GM23338 (cell line): Measurements from ENCODE around the gene MPPED1.

Experiments used
- CREB1 ChIP-seq: fragments of 250-450 bp; sonication (Bioruptor Pico); IDR thresholded peaks from 2 replicates; pipeline ENCODE4 v1.5.0; 2020; ENCODE audit warnings: low read depth, mild to moderate bottlenecking, moderate library complexity
- CTCF ChIP-seq, 2 experiments: fragments of 200-600 bp in 1 of 2; sonication (generic) in 1 of 2; conservative IDR thresholded peaks; 2 replicates each; pipeline versions ENCODE4 v1.5.1 to v1.6.1; 2016 to 2017; ENCODE audit warnings: antibody characterized with exemption in 2 of 2, low read depth in 2 of 2, mild to moderate bottlenecking in 2 of 2, moderate library complexity in 1 of 2
- ETS1 ChIP-seq: IDR thresholded peaks from 2 replicates; pipeline ENCODE4 v1.6.1; 2016; ENCODE audit warnings: antibody characterized with exemption
- EZH2 ChIP-seq: fragments of 200-600 bp; sonication (generic); IDR thresholded peaks from one replicate; pipeline ENCODE4 v1.8.0; 2017; ENCODE audit warnings: antibody characterized with exemption, mild to moderate bottlenecking, low read depth; ENCODE audit not compliant: unreplicated experiment
- EZH2phosphoT487 ChIP-seq: fragments of 200-600 bp; sonication (generic); IDR thresholded peaks from one replicate; pipeline ENCODE4 v1.8.1; 2018; ENCODE audit warnings: antibody characterized with exemption; ENCODE audit not compliant: unreplicated experiment
- NANOG ChIP-seq: IDR thresholded peaks from 2 replicates; pipeline ENCODE4 v1.6.1; 2016; ENCODE audit warnings: antibody characterized with exemption, borderline replicate concordance
- POLR2AphosphoS5 ChIP-seq: IDR thresholded peaks from 2 replicates; pipeline ENCODE4 v1.6.1; 2016; ENCODE audit warnings: antibody characterized with exemption, low read depth
- ZNF114 ChIP-seq: fragments of 250-450 bp; sonication (Bioruptor Pico); IDR thresholded peaks from 2 replicates; pipeline ENCODE4 v1.5.0; 2020; ENCODE audit warnings: mild to moderate bottlenecking, moderate library complexity
- TF ChIP-seq, protein P1 (sequence below): IDR thresholded peaks from one replicate; pipeline ENCODE4 v1.6.1; 2018; ENCODE audit warnings: antibody characterized with exemption; ENCODE audit not compliant: unreplicated experiment

DNA sequence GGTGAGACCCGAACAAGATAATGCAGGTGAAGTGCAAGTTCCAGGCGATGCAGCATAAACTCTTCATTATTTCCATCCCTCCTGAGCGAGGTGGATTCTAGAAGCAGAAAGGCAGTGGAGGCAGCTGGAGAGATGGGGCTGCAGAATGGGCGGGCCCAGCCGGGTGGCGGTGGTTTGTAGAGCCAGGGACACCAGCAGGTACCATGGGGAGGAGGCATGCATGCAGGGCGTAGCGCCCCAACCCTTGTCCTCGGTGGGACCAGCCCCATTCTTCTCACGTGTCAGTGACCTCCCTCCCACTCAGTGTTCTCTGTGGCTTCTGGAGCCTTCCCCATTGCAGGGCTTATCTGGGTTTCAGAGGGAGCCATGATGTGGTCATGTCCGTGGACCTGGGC, 38.0 kb downstream of the MPPED1 start:
- TF ChIP-seq EZH2 = no peak
- TF ChIP-seq POLR2AphosphoS5 = no peak
- no peak for TF ChIP-seq CREB1 (CRISPR knock-in tag)
- TF ChIP-seq CTCF (conservative IDR thresholded peaks at IDR 0.05; ENCODE audit: low read depth in 2 of 2) = no peak
- no peak for TF ChIP-seq EZH2phosphoT487
- TF ChIP-seq ZNF114 (CRISPR knock-in tag) = no peak
- TF ChIP-seq, protein P1, sequence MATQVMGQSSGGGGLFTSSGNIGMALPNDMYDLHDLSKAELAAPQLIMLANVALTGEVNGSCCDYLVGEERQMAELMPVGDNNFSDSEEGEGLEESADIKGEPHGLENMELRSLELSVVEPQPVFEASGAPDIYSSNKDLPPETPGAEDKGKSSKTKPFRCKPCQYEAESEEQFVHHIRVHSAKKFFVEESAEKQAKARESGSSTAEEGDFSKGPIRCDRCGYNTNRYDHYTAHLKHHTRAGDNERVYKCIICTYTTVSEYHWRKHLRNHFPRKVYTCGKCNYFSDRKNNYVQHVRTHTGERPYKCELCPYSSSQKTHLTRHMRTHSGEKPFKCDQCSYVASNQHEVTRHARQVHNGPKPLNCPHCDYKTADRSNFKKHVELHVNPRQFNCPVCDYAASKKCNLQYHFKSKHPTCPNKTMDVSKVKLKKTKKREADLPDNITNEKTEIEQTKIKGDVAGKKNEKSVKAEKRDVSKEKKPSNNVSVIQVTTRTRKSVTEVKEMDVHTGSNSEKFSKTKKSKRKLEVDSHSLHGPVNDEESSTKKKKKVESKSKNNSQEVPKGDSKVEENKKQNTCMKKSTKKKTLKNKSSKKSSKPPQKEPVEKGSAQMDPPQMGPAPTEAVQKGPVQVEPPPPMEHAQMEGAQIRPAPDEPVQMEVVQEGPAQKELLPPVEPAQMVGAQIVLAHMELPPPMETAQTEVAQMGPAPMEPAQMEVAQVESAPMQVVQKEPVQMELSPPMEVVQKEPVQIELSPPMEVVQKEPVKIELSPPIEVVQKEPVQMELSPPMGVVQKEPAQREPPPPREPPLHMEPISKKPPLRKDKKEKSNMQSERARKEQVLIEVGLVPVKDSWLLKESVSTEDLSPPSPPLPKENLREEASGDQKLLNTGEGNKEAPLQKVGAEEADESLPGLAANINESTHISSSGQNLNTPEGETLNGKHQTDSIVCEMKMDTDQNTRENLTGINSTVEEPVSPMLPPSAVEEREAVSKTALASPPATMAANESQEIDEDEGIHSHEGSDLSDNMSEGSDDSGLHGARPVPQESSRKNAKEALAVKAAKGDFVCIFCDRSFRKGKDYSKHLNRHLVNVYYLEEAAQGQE = no peak
- no peak for TF ChIP-seq NANOG
- TF ChIP-seq ETS1 = no peak
